ENCODE data around the gene CCNI2. TPM values are rescaled to one million over a fixed set of nuclear protein-coding genes. Genes with fewer than 3 reads are reported as not detected.

The CCNI2 gene
- total RNA-seq, 3 donors from 2014 or later = 7.1 to 12.3 (median 12.0) TPM

GRCh38 chr5:132760049-132760420 lies 12.8 kb downstream of the CCNI2 start:
- no peaks in the 10 kb centered on the region for H3K36me3 ChIP-seq (ENCODE audit: low read depth)
- no peak overlapping the region for H3K4me3 ChIP-seq
- intact Hi-C loops (cut with DNase I, micrococcal nuclease) = no loop called here
- TF ChIP-seq CTCF (IDR thresholded peaks at IDR 0.05) = no peak
- H3K9me3 ChIP-seq = no peaks in the 10 kb centered on the region
- DNase-seq (peak in 1 of 3 donors; percentile 18), ATAC-seq (no peak)
- no peaks in the 10 kb centered on the region for H3K4me1 ChIP-seq (ENCODE audit: low read depth)

DNA sequence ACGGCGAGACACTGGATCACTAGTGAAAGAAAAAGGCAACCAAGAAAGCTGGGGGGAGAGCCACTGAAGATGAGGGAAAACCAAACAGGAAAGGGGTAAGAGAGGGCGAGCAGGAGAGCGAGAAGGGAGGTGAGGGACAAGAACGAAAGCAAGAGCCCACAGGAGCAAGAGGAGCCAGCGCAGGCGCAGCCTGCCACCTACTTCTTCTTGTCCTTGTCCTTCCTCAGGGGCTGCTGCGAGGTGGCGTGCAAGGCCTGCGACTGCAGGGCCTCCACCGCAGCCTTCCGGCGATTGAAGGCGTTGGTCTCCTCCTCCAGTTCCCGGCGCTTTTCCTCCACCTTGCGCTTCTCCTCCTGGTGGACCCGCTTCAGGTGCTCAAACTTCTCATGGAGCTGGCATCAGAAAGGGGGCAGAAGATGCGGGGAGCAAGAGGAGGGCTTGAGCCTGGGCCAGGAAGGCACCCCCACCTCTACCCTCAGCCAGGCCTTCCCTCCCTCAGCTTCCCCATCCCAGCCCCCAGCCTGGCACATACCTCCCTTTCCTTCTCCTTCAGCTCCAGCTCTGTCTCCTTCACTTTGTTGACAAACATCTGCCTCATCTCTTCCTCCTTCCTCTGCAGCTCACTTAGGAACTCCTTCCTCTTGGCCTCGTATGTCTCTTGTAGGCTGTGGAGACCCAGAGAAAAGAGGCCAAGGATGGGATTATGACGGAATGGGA lies 13.5 kb downstream of the CCNI2 start:
- Histone ChIP-seq H3K4me1 (ENCODE audit: low read depth) (no peaks in the 10 kb centered on the region), H3K9me3 (no peaks in the 10 kb centered on the region), H3K36me3 (ENCODE audit: low read depth) (no peaks in the 10 kb centered on the region), H3K4me3 (no peak overlapping the region)
- intact Hi-C loops (cut with DNase I, micrococcal nuclease) = no loop called here
- TF ChIP-seq CTCF (IDR thresholded peaks at IDR 0.05) = no peak
- peak in 1 of 3 donors; percentile 17 for DNase-seq
- ATAC-seq = no peak

DNA sequence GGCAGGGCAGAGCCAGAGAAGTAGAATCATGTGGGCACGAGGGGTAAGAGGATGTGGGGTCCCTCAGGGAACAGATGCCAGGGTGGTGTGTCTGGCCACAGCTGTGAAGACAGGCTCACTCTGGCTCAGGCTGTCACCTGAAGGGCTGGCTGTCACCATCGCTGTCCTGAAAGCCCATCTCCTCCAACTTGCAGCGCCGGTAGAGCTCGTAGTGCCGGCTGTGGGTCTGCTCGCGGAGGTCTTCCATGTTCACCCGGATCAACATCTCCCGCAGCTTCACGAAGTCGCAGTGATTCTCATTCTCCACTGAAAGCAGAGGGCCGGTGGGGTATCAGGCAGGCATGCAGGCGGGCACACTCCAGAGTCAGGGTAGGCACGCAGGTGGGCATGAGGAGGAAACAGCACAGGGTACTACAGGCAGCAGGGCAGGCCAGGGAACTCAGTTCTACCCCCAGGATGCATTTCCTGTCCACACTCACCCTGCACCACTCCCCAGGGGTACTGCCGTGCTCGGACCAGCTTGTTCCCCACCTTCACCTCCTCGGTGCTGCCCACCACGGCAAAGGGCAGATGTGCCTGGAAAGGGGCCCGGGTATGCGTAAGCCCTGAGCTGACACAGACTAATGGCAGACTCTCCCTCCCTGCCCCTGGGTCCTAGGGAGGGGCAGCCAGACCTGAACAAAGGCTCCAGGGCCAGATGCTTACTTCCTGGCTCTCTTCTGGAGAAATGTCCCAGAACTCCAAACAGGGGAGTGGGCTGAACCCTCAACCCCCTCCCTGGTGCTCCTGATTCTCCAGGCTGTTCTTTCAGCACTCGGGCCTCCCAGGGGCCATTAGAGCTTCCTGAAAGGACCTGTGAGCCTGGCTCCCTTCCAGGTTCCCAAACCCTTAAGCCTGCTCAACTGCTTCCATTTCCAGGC lies 14.4 kb downstream of the CCNI2 start:
- no peak for TF ChIP-seq CTCF (IDR thresholded peaks at IDR 0.05)
- Histone ChIP-seq H3K4me3 (no peak overlapping the region), H3K36me3 (ENCODE audit: low read depth) (no peaks in the 10 kb centered on the region), H3K9me3 (no peaks in the 10 kb centered on the region), H3K4me1 (ENCODE audit: low read depth) (no peaks in the 10 kb centered on the region)
- intact Hi-C loops (cut with DNase I, micrococcal nuclease) = no loop called here
- no peak for ATAC-seq
- peak in 1 of 3 donors; percentile 16 for DNase-seq

DNA sequence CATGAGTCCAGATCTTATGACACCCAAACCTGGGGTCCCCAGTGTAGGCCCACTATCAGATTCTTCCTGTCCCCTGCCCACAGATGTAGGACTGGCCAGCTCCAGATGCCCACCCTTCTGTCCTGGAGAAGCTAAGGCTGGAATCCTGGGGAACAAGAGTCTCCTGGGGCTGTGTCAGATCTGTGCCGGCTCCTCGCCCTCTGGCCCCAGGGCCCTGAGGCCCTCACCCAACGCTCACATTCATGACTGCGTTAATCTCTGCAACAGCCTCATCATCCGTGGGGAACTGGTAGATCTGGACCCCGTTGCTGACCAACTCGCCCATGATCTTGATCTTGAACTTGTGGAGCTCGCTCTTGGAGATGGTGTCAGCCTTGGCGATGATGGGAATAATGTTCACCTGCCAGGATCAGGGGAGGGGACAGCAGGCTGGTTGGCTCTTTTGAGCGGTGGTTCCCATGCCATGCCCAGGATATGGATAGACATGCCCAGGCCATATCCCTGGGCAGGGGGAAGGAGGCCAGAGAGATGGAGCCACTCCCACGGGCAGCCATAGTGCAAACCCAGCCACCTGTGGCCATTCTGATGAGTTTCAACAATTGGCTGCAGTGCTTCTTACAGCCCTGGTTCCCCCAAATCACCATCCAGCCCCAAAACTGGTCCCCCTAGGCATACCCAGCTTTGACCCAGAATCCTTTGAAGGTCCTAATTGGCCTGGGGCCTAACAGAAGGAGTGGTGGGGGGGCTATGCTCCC lies 15.2 kb downstream of the CCNI2 start:
- intact Hi-C loops (cut with DNase I, micrococcal nuclease) = no loop called here
- DNase-seq (peak in 1 of 3 donors; percentile 15), ATAC-seq (no peak)
- no peaks in the 10 kb centered on the region for H3K4me1 ChIP-seq (ENCODE audit: low read depth)
- H3K4me3 ChIP-seq = no peak overlapping the region
- no peaks in the 10 kb centered on the region for H3K9me3 ChIP-seq
- no peak for TF ChIP-seq CTCF (IDR thresholded peaks at IDR 0.05)
- no peaks in the 10 kb centered on the region for H3K36me3 ChIP-seq (ENCODE audit: low read depth)

DNA sequence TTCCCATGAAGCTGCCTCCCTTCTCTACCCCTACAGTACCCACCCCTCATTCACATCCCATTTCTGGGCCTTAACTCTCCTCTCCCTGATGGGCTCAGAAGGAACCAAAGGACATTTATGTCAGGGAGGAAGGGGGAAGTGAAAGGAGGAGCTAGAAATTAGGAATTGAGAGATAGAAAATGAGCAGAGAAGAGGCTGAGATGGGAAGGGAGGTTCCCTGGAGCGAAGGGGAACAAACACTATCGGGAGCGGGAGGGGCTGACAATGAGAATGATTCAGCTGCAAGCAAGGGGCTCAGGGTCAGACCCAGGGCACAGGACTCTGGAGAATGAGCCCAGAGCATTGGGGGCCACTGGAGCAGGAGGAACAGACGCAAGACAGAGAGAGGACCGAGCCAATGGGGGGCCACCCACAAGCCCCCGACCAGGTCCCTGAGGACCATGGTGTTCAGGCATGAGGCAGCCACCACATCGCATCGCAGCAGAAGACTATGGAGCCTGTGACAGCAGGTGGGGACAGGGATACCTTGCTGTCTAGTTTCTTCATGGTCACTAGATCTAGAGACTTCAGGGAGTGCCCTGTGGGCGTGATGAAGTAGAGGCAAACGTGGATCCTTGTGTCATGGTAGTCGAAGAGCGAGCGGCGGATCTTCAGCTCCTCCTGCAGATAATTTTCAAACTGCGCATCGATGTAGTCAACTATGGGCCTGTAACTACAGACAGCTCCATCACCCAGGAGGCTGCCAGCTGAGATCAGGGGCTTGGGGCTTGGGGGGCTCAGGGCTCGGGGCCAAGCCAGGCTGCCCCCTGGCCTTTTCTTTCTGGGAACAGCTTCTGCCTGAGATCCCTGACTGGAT lies 16.2 kb downstream of the CCNI2 start:
- no peaks in the 10 kb centered on the region for H3K9me3 ChIP-seq
- H3K4me1 ChIP-seq (ENCODE audit: low read depth) = no peaks in the 10 kb centered on the region
- no peaks in the 10 kb centered on the region for H3K36me3 ChIP-seq (ENCODE audit: low read depth)
- intact Hi-C loops (cut with DNase I, micrococcal nuclease) = no loop called here
- ATAC-seq (no peak), DNase-seq (no peak)
- TF ChIP-seq CTCF (IDR thresholded peaks at IDR 0.05) = no peak
- no peak overlapping the region for H3K4me3 ChIP-seq

Measured in mucosa of descending colon (tissue), 3 donors.